HepG2 (cell line): Measurements from ENCODE around the gene ZNF491. TPM values are rescaled to one million over a fixed set of nuclear protein-coding genes. Genes with fewer than 3 reads are reported as not detected.

Source experiments
- CCDC6 ChIP-seq: sonication (generic); formaldehyde crosslinking; IDR thresholded peaks from 2 replicates; pipeline ENCODE4 v1.8.1; 2022; ENCODE audit warnings: mild to moderate bottlenecking, missing genetic modification reagents, moderate library complexity
- DR1 ChIP-seq: sonication (generic); formaldehyde crosslinking; IDR thresholded peaks from 2 replicates; pipeline ENCODE4 v1.8.0; 2021; ENCODE audit warnings: mild to moderate bottlenecking, missing genetic modification reagents, inconsistent platforms
- POLR2AphosphoS2 ChIP-seq: IDR thresholded peaks from 2 replicates; pipeline ENCODE4 v1.6.1; 2011; ENCODE audit warnings: low read depth, low read length, improper control_type of control experiment
- U2AF2 ChIP-seq: fragments of 200-400 bp; formaldehyde crosslinking; IDR thresholded peaks from 2 replicates; pipeline ENCODE4 v1.6.1; 2017; ENCODE audit warnings: low read depth, mild to moderate bottlenecking, low read length
- ZFP90 ChIP-seq: sonication (generic); formaldehyde crosslinking; IDR thresholded peaks from 2 replicates; pipeline ENCODE4 v1.8.0; 2022; ENCODE audit warnings: missing genetic modification reagents, mild to moderate bottlenecking, inconsistent platforms, borderline replicate concordance
- ZFX ChIP-seq: sonication (generic); formaldehyde crosslinking; IDR thresholded peaks from 2 replicates; pipeline ENCODE4 v1.4.0; 2020; ENCODE audit warnings: mild to moderate bottlenecking, low read depth, missing genetic modification reagents, moderate library complexity
- ZNF350 ChIP-seq: sonication (generic); formaldehyde crosslinking; IDR thresholded peaks from 2 replicates; pipeline ENCODE4 v1.4.0; 2020; ENCODE audit warnings: mild to moderate bottlenecking, low read depth, missing genetic modification reagents, borderline replicate concordance
- ZNF878 ChIP-seq: sonication (generic); formaldehyde crosslinking; IDR thresholded peaks from 2 replicates; pipeline ENCODE4 v1.8.1; 2023; ENCODE audit warnings: mild to moderate bottlenecking, missing genetic modification reagents, moderate library complexity
- polyA plus RNA-seq, 8 experiments: library from polyadenylated mRNA; depleted of rRNA in 3 of 8; stranded (reverse) in 7 of 8; unstranded in 1 of 8; fragments of >200 nt; fragmentation: Illumina TruSeq in 4 of 8; extraction: Trizol in 4 of 8; gene quantifications; 2 replicates each; pipeline versions ENCODE4 v1.2.1 to v1.2.3, GENCODE V29; 2011 to 2016; ENCODE audit warnings: low read depth in 4 of 8, missing spikeins in 1 of 8, mixed read lengths in 1 of 8; ENCODE audit not compliant: insufficient read depth in 1 of 8
- total RNA-seq, 5 experiments: library from RNA; depleted of rRNA; stranded (reverse); fragments of >200 nt; fragmentation: Illumina TruSeq; extraction: Trizol; gene quantifications; 2 replicates each; pipeline ENCODE4 v1.2.3, GENCODE V29; 2016; ENCODE audit warnings: low read depth in 1 of 5
- TF ChIP-seq, protein P1 (sequence below): sonication (generic); formaldehyde crosslinking; IDR thresholded peaks from 2 replicates; pipeline ENCODE4 v1.4.0; 2020; ENCODE audit warnings: mild to moderate bottlenecking, missing genetic modification reagents

The ZNF491 gene
- total and polyA plus RNA-seq, 2 of the 13 experiments (the other 11 are each of a cell fraction or from before 2014, with no cell fraction given) = 0.57 to 2.2 TPM

DNA sequence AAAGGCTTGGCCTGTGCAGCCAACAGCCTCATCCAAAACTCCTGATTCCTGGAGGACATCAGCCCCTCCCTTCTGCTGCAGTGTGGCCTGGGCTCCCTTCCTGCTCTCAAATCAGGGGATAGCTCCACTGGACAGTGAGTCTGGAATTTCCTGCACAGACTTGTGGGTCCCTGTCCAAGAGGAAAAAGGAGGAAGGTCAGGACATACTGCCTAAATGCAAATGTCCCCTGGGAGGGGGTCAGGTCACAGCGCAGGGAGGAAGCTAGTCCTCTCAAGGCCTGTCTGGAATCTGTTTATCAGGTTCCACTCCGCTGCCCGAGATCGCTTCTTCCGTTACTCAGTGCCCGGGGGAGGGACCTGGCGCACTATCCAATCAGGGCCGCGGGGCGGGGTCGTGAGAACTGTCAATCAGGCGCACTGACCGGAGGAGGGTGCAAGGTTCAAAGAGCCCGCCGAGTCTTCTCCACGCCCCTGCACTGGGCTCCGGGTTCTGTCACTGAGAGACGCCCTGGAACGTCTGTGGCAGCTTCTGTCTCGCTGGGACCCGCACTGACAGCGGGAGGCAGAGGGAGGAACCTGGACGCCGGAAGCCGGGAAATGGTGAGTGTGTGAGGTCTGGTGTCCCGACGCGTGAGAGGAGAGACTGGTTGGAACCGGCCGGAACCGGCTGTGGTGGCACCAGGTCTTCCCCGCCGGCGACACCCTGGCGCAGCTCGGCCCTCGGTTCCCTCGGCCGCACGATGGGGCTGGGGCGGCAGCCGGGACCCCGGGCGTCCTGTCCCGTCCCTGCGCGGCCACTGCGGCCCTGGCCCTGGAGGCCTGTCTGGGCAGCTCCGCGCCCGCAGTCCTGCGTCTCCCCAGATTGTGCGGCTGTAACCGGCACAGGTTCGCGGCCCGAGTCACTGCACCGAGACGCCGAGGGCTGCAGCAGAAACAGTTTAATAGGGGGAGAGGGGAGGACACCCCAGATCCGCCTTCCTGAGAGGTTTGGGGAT, 31.4 kb upstream of the ZNF491 start, which contains the start of gene ZNF441 (continued):
- no peak for TF ChIP-seq ZNF878 (CRISPR knock-in tag)
- no peak for TF ChIP-seq POLR2AphosphoS2
- no peak for TF ChIP-seq U2AF2
- no peak for TF ChIP-seq DR1 (CRISPR knock-in tag)
- TF ChIP-seq, protein P1, sequence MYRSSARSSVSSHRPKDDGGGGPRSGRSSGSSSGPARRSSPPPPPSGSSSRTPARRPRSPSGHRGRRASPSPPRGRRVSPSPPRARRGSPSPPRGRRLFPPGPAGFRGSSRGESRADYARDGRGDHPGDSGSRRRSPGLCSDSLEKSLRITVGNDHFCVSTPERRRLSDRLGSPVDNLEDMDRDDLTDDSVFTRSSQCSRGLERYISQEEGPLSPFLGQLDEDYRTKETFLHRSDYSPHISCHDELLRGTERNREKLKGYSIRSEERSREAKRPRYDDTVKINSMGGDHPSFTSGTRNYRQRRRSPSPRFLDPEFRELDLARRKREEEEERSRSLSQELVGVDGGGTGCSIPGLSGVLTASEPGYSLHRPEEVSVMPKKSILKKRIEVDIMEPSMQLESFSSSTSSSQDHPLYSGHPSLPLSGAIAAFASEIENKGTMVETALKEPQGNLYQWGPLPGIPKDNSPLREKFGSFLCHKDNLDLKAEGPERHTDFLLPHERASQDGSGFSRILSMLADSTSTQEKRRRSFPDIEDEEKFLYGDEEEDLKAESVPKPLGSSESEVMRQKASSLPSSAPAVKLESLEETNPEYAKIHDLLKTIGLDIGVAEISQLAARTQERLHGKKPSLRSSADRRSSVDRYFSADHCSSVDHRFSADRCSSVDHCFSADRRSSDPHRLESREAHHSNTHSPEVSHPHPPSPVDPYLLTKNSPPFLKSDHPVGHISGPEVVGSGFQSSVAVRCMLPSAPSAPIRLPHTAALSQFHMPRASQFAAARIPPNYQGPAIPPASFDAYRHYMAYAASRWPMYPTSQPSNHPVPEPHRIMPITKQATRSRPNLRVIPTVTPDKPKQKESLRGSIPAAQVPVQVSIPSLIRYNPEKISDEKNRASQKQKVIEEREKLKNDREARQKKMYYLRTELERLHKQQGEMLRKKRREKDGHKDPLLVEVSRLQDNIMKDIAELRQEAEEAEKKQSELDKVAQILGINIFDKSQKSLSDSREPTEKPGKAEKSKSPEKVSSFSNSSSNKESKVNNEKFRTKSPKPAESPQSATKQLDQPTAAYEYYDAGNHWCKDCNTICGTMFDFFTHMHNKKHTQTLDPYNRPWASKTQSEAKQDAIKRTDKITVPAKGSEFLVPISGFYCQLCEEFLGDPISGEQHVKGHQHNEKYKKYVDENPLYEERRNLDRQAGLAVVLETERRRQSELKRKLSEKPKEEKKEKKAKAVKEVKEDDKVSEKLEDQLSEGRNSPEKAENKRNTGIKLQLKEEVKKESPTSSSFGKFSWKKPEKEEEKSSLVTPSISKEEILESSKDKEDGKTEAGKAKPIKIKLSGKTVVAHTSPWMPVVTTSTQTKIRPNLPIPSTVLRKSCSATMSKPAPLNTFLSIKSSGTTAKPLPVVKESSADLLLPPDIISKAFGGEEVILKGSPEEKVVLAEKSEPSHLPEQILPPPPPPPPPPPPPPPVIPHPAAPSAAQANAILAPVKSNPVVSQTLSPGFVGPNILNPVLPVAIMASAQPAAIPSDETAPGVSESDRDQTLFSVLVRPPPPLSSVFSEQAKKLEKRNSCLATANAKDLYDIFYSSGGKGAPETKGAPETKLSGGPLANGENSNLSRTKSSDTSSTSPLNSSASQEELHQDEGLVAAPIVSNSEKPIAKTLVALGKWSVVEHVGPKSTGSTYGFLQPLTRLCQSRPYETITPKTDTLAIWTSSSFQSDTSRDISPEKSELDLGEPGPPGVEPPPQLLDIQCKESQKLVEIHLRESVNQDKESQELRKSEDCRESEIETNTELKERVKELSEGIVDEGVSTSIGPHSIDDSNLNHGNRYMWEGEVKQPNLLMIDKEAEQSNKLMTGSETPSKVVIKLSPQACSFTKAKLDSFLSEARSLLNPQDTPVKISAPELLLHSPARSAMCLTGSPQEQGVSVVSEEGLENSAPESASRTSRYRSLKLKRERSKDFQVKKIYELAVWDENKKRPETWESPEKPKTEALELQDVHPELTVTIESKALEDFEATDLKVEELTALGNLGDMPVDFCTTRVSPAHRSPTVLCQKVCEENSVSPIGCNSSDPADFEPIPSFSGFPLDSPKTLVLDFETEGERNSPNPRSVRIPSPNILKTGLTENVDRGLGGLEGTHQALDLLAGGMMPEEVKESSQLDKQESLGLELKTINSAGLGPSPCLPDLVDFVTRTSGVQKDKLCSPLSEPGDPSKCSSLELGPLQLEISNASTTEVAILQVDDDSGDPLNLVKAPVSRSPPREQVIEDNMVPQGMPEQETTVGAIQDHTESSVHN (CRISPR knock-in tag) = 0 out of 2 replicates have a peak, but pooled peaks have one; percentile 42
- TF ChIP-seq ZFP90 (CRISPR knock-in tag) = no peak; the same call in 1 of the 2 replicates
- TF ChIP-seq ZNF350 = peak; percentile 14; the same call in 1 of the 2 replicates
- TF ChIP-seq ZFX (CRISPR knock-in tag) = peak; percentile 89
- TF ChIP-seq CCDC6 (CRISPR knock-in tag) = peak; percentile 38; the same call in 1 of the 2 replicates
- TF ChIP-seq, all 625 proteins: peak for 238
